ENCODE results near the gene TMEM163. TPM values are rescaled to one million over a fixed set of nuclear protein-coding genes. Genes with fewer than 3 reads are reported as not detected.

TMEM163 gene
- total RNA-seq, 2 donors from 2014 or later = 0.12 TPM

DNA sequence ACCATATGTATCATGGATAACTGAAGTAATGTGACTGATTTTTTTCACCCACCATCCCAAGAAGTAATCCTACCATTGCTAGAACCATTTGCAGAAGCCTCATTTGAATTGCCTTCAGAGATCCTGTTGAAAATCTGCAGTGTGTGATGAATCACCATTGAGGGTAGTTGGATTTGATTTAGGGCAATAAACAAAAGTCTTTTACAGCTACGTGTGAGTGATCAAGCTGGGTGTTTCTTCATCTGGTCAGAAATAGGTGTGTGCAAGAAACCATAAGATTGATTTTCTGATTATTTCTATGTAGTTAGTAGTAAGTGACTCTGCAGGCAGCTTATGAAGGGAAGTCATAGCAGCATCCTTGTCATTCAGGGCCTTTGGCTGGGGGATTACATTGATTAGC is 305.4 kb downstream of the TMEM163 start:
- H3K4me3 Mint-ChIP-seq = no peak overlapping the region
- ATAC-seq (replicated peaks in 1 of 2) (no peak), DNase-seq (no peak)
- H3K27ac Mint-ChIP-seq = no peak overlapping the region
- H3K4me1 Mint-ChIP-seq (ENCODE audit: low read depth) = peaks cover 20% of the 10 kb centered on the region
- no peaks in the 10 kb centered on the region for H3K27me3 Mint-ChIP-seq (ENCODE audit: low read depth)
- H3K9me3 Mint-ChIP-seq = no peaks in the 10 kb centered on the region
- H3K36me3 Mint-ChIP-seq (ENCODE audit: insufficient read depth in 2 of 2) = no peaks in the 10 kb centered on the region

DNA sequence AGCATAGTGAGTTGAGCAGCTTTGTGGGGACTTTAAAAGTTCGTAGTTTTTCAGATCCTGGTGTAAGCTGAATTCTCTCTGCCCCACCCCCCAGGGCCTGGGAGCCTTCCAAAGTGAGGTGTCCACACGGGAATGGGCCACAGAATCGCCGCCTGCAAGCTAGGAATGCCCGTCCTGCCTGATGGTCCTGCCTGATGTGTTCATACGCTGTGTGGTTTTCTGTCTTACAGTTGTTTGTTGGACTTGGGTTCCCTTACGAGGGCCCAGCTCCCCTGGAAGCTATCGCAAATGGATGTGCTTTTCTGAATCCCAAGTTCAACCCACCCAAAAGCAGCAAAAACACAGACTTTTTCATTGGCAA is 306.2 kb downstream of the TMEM163 start:
- no peak for DNase-seq
- H3K36me3 Mint-ChIP-seq (ENCODE audit: insufficient read depth in 2 of 2) = no peaks in the 10 kb centered on the region
- no peaks in the 10 kb centered on the region for H3K9me3 Mint-ChIP-seq
- no peak overlapping the region for H3K27ac Mint-ChIP-seq
- H3K4me3 Mint-ChIP-seq = no peak overlapping the region
- H3K4me1 Mint-ChIP-seq (ENCODE audit: low read depth) = peaks cover 28% of the 10 kb centered on the region
- ATAC-seq (replicated peaks in 1 of 2) = no peak
- H3K27me3 Mint-ChIP-seq (ENCODE audit: low read depth) = no peaks in the 10 kb centered on the region

- Mint-ChIP-seq H3K27ac (no peak overlapping the region), H3K36me3 (ENCODE audit: insufficient read depth in 2 of 2) (no peaks in the 10 kb centered on the region), H3K27me3 (ENCODE audit: low read depth) (no peaks in the 10 kb centered on the region), H3K9me3 (no peaks in the 10 kb centered on the region), H3K4me1 (ENCODE audit: low read depth) (peaks cover 34% of the 10 kb centered on the region), H3K4me3 (no peak overlapping the region)
- ATAC-seq (replicated peaks in 1 of 2) (peak; percentile 98), DNase-seq (peak; percentile 65 to 71)
Observed at GRCh38 chr2:134411828-134412638, 306.8 kb downstream of the TMEM163 start.

DNA sequence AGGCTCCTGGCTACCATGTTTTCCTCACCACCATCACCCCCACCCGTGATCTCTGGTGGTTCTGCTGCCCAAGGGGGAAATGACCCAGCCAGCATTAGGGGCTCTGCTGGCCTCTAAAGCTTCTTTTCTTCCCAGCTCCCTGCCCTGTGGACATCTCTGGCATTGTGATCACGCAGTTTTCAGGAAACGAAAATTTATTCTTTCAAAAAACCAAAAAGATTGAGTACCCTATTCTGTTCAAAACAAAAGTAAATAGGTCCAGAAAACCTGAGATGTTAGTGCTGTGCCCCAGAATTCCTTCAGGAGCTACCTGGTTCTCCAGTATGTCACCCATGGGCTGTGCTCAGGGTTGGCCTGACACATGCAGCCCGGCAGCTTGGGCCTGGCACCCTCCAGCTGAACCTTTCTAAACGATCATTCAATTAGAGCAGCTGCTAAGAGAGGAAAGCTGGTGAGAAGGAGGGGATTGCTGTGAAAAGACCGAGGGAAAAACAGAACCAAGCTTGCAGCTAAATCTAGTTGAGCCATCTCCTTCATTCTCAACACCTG is 307.4 kb downstream of the TMEM163 start:
- H3K4me1 Mint-ChIP-seq (ENCODE audit: low read depth) = peaks cover 37% of the 10 kb centered on the region

DNA sequence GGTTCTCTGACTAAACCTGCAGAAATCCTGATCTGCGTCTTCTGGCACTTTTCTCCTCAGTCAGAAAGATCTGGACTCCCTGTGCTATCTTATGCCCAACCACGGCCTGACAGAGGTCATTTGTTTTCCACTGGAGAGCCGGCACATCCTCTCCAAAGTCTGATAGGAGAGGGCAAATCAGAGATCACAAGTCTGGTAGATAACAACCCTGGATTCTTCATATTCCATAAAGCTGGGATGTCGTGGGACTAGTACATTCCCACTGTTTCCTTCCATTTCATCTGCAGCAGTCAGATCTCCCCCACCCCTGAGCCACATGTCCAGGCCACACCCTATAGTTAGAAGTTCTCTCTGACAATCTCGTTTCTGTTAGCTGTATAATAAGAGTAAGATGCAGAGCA is 308.0 kb downstream of the TMEM163 start:
- no peak overlapping the region for H3K4me3 Mint-ChIP-seq
- DNase-seq (no peak), ATAC-seq (replicated peaks in 1 of 2) (no peak)
- peaks cover 41% of the 10 kb centered on the region for H3K4me1 Mint-ChIP-seq (ENCODE audit: low read depth)
- H3K27me3 Mint-ChIP-seq (ENCODE audit: low read depth) = no peaks in the 10 kb centered on the region
- H3K27ac Mint-ChIP-seq = no peak overlapping the region
- no peaks in the 10 kb centered on the region for H3K9me3 Mint-ChIP-seq
- no peaks in the 10 kb centered on the region for H3K36me3 Mint-ChIP-seq (ENCODE audit: insufficient read depth in 2 of 2)

More for the DNA sequence above, 307.4 kb downstream of the TMEM163 start:
- no peaks in the 10 kb centered on the region for H3K9me3 Mint-ChIP-seq
- DNase-seq (no peak), ATAC-seq (replicated peaks in 1 of 2) (no peak)
- H3K36me3 Mint-ChIP-seq (ENCODE audit: insufficient read depth in 2 of 2) = no peaks in the 10 kb centered on the region
- H3K27ac Mint-ChIP-seq = no peak overlapping the region
- H3K4me3 Mint-ChIP-seq = no peak overlapping the region
- no peaks in the 10 kb centered on the region for H3K27me3 Mint-ChIP-seq (ENCODE audit: low read depth)

DNA sequence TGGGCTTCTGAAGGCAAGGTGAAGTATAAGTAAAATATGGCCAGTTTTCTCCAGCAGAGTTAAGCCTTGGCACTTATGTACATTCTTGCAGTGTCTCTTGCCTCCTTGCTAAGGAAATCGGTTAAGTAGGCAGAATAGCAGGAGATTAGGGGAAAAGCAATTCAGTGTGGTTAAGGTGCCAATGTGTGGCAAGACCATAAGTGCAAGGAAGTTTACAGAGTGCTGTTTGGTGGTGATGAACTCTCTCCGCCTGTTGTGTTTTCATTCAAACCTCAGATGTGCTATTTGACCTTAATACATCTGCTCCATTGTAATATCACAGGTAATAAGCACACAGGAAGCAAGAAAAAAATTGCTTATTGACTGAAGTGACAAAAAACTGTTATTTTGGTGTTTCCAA is 308.8 kb downstream of the TMEM163 start:
- no peak overlapping the region for H3K4me3 Mint-ChIP-seq
- DNase-seq (no peak), ATAC-seq (replicated peaks in 1 of 2) (no peak)
- H3K9me3 Mint-ChIP-seq = no peaks in the 10 kb centered on the region
- H3K36me3 Mint-ChIP-seq (ENCODE audit: insufficient read depth in 2 of 2) = no peaks in the 10 kb centered on the region
- H3K27ac Mint-ChIP-seq = no peak overlapping the region
- H3K4me1 Mint-ChIP-seq (ENCODE audit: low read depth) = peaks cover 41% of the 10 kb centered on the region
- no peaks in the 10 kb centered on the region for H3K27me3 Mint-ChIP-seq (ENCODE audit: low read depth)

DNA sequence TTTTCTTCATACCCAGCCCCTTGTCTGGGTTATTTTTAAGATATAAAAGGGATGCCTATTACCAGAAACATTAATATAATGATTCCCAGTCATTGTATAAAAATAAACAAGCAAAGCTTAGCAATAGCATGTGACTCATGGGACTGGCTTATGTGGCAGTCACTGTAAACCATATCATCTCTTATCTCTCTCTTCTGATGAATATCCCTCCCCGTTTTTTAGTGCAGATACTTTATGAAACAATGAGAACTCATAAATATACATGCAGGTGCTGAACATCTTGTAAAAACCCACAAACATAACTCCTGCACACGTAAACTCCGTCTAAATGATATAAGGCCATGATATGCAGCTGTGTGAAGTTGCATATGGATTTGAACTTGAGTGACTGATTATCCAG is 310.0 kb downstream of the TMEM163 start:
- Mint-ChIP-seq H3K36me3 (ENCODE audit: insufficient read depth in 2 of 2) (no peaks in the 10 kb centered on the region), H3K4me3 (no peak overlapping the region), H3K27ac (no peak overlapping the region), H3K9me3 (no peaks in the 10 kb centered on the region), H3K27me3 (ENCODE audit: low read depth) (no peaks in the 10 kb centered on the region), H3K4me1 (ENCODE audit: low read depth) (peaks cover 41% of the 10 kb centered on the region)
- DNase-seq = no peak
- no peak for ATAC-seq (replicated peaks in 1 of 2)

DNA sequence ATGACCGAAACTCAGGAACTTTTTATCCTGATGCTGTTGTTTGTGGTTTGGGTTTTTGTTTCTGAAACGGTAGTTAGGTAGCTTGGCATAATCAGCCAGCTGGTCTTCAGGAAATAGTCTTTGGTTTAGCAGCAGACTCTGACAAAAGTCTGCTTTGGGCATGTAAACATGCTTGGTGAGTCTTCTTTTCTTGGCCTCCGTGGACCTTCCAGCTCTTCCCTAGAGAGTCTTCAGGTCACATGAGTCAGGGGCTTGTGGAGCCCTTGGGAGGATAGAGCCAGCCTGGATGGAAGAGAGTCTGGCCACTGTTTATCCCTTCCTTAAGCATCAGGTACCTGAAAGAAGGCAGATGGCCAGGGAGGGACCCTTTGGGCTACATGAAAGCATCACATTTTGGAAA is 310.4 kb downstream of the TMEM163 start:
- Mint-ChIP-seq H3K27ac (no peak overlapping the region), H3K4me1 (ENCODE audit: low read depth) (peaks cover 41% of the 10 kb centered on the region), H3K9me3 (no peaks in the 10 kb centered on the region), H3K36me3 (ENCODE audit: insufficient read depth in 2 of 2) (no peaks in the 10 kb centered on the region), H3K4me3 (no peak overlapping the region), H3K27me3 (ENCODE audit: low read depth) (no peaks in the 10 kb centered on the region)
- no peak for DNase-seq
- no peak for ATAC-seq (replicated peaks in 1 of 2)

DNA sequence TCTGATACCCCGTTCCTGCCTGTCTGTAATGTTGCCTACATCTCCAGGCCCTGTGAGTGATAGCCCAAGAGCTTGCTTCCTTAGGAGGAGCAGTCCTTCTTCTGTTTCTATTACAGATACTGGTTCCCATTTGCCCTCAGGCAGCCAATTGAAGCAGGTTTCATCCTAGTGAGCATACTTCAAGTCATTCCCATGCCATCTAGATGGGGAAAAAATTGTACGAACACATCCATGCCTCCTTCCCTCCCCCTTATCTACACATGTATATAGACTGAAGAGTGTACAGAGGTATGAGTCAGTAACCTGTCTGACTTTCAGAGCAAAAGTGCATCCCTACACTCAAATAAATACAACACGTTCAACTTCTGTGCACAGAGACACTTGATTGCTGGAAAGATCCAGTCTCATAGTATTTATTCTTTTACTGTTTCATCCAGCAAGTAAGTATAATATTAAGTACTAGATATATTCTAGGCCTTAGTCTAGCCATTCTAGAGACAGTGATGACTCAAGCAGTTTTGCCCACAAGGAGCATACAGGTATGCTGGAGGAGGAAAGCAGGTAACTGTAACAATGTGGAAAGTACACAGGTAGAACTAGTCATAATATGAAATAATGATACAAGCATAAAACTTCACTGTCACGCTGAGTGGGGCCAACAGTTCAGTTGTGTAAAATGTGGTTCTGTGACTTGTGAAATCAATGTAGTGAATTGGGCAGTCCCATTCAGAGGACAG is 311.5 kb downstream of the TMEM163 start:
- ATAC-seq (replicated peaks in 1 of 2) (no peak), DNase-seq (no peak)
- no peak overlapping the region for H3K4me3 Mint-ChIP-seq

DNA sequence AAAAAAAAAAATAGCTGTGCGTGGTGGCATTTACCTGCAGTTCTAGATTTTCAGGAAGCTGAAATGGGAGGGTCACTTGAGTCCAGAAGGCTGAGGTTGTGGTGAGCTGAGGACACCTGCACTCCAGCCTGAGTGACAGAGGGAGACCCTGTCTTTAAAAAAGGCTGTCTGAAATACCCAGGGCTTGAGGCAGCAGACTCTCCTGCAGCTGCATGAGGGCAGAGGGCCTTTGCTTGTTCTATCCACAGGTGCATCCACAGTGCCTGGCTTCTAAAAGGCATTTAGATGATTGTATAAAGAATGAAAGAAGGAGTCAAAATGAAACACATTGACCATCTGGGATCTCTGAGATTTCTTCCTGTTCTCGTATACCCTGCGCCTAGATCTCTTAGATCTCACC is 312.1 kb downstream of the TMEM163 start:
- no peaks in the 10 kb centered on the region for H3K27me3 Mint-ChIP-seq (ENCODE audit: low read depth)
- peaks cover 41% of the 10 kb centered on the region for H3K4me1 Mint-ChIP-seq (ENCODE audit: low read depth)
- no peak overlapping the region for H3K4me3 Mint-ChIP-seq
- no peak for DNase-seq
- no peaks in the 10 kb centered on the region for H3K9me3 Mint-ChIP-seq
- no peak overlapping the region for H3K27ac Mint-ChIP-seq
- H3K36me3 Mint-ChIP-seq (ENCODE audit: insufficient read depth in 2 of 2) = no peaks in the 10 kb centered on the region
- ATAC-seq (replicated peaks in 1 of 2) = no peak

More for the DNA sequence above, 311.5 kb downstream of the TMEM163 start:
- no peaks in the 10 kb centered on the region for H3K36me3 Mint-ChIP-seq (ENCODE audit: insufficient read depth in 2 of 2)
- no peaks in the 10 kb centered on the region for H3K9me3 Mint-ChIP-seq
- H3K27ac Mint-ChIP-seq = no peak overlapping the region
- no peaks in the 10 kb centered on the region for H3K27me3 Mint-ChIP-seq (ENCODE audit: low read depth)
- peaks cover 41% of the 10 kb centered on the region for H3K4me1 Mint-ChIP-seq (ENCODE audit: low read depth)

DNA sequence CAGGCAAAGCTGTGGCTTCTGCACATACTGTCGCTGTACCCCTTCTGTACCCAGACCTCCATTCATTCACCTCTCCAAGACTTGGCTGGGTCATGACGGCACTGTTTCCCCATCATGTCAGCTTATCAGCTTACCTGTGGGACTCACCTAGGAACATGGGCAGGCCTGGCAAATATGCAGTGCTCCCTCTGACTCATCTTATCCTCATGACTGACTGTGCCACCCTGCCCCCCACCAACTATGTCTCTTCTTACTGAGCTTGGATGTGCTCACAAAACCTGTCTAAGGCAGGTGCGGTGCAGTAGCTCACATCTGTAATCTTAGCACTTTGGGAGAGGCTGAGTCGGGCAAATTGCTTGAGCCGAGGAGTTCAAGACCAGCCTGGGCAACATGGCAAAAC is 312.5 kb downstream of the TMEM163 start:
- DNase-seq (no peak), ATAC-seq (replicated peaks in 1 of 2) (no peak)
- Mint-ChIP-seq H3K4me3 (no peak overlapping the region), H3K36me3 (ENCODE audit: insufficient read depth in 2 of 2) (no peaks in the 10 kb centered on the region), H3K9me3 (no peaks in the 10 kb centered on the region), H3K27ac (no peak overlapping the region), H3K27me3 (ENCODE audit: low read depth) (no peaks in the 10 kb centered on the region), H3K4me1 (ENCODE audit: low read depth) (peaks cover 36% of the 10 kb centered on the region)

Data from activated T-cell treated with anti-CD3 and anti-CD28 coated beads, Interleukin-2, amount 50 U/mL, for 72 hours (primary cell).